Tongue (tissue), 2 donors: ENCODE data around the gene PELO. TPM values are rescaled to one million over a fixed set of nuclear protein-coding genes. Genes with fewer than 3 reads are reported as not detected.

Experiments used
- DNase-seq: peaks from one replicate; pipeline ENCODE4 v3.0.0-alpha.2; 2015
- total RNA-seq: library from RNA; depleted of rRNA; stranded (reverse); fragments of >200 nt; gene quantifications from one replicate; pipeline ENCODE4 v1.2.3, GENCODE V29; 2014

Gene PELO
- total RNA-seq, 1 donor from 2014 or later = 23.8 TPM

- no peak for DNase-seq
Observed at GRCh38 chr5:52834320-52834719, 46.6 kb downstream of the PELO start.

- peak; percentile 17 for DNase-seq
Observed at GRCh38 chr5:52837068-52837467, 49.4 kb downstream of the PELO start.

Other genes with a start within 250 kb of the PELO start
- gene ITGA1, start within 50 bp of the PELO start, total RNA-seq = 49.4 TPM
- gene ITGA2, start 201.4 kb downstream of the PELO start, total RNA-seq = 26.1 TPM